ENCODE results near the gene CACNA2D2. TPM values are rescaled to one million over a fixed set of nuclear protein-coding genes. Genes with fewer than 3 reads are reported as not detected.

CACNA2D2 gene
- total RNA-seq, 1 donor from 2014 or later = 5.0 TPM

GRCh38 chr3:50435371-50436113 is 67.9 kb downstream of the CACNA2D2 start:
- no peak for DNase-seq
- no peak for TF ChIP-seq CTCF (IDR thresholded peaks at IDR 0.05; ENCODE audit: partially characterized antibody, unreplicated experiment)
- H3K4me3 Mint-ChIP-seq (ENCODE audit: unreplicated experiment) = no peak overlapping the region
- no peaks in the 10 kb centered on the region for H3K36me3 Mint-ChIP-seq (ENCODE audit: unreplicated experiment)
- H3K9me3 Mint-ChIP-seq (ENCODE audit: unreplicated experiment) = peaks cover 13% of the 10 kb centered on the region
- peaks cover 11% of the 10 kb centered on the region for H3K27me3 Mint-ChIP-seq (ENCODE audit: unreplicated experiment)
- no peak overlapping the region for H3K27ac Mint-ChIP-seq (ENCODE audit: unreplicated experiment)
- H3K4me1 Mint-ChIP-seq (ENCODE audit: low read depth, unreplicated experiment) = peaks cover 17% of the 10 kb centered on the region

- no peak overlapping the region for H3K27ac Mint-ChIP-seq (ENCODE audit: unreplicated experiment)
- no peaks in the 10 kb centered on the region for H3K36me3 Mint-ChIP-seq (ENCODE audit: unreplicated experiment)
- H3K27me3 Mint-ChIP-seq (ENCODE audit: unreplicated experiment) = peaks cover 10% of the 10 kb centered on the region
- no peak overlapping the region for H3K4me3 Mint-ChIP-seq (ENCODE audit: unreplicated experiment)
- TF ChIP-seq CTCF (IDR thresholded peaks at IDR 0.05; ENCODE audit: partially characterized antibody, unreplicated experiment) = no peak
- DNase-seq = no peak
- peaks cover 14% of the 10 kb centered on the region for H3K4me1 Mint-ChIP-seq (ENCODE audit: low read depth, unreplicated experiment)
- peaks cover 13% of the 10 kb centered on the region for H3K9me3 Mint-ChIP-seq (ENCODE audit: unreplicated experiment)
Observed at GRCh38 chr3:50433954-50434353, 69.5 kb downstream of the CACNA2D2 start.

- H3K9me3 Mint-ChIP-seq (ENCODE audit: unreplicated experiment) = peaks cover 12% of the 10 kb centered on the region
- H3K27me3 Mint-ChIP-seq (ENCODE audit: unreplicated experiment) = peaks cover 3% of the 10 kb centered on the region
Observed at GRCh38 chr3:50430950-50431435, 72.4 kb downstream of the CACNA2D2 start.

GRCh38 chr3:50430191-50430590 is 73.2 kb downstream of the CACNA2D2 start:
- no peak for TF ChIP-seq CTCF (IDR thresholded peaks at IDR 0.05; ENCODE audit: partially characterized antibody, unreplicated experiment)
- no peaks in the 10 kb centered on the region for H3K36me3 Mint-ChIP-seq (ENCODE audit: unreplicated experiment)
- peaks cover 3% of the 10 kb centered on the region for H3K27me3 Mint-ChIP-seq (ENCODE audit: unreplicated experiment)
- peaks cover 6% of the 10 kb centered on the region for H3K9me3 Mint-ChIP-seq (ENCODE audit: unreplicated experiment)
- DNase-seq = no peak
- no peak overlapping the region for H3K4me3 Mint-ChIP-seq (ENCODE audit: unreplicated experiment)
- H3K4me1 Mint-ChIP-seq (ENCODE audit: low read depth, unreplicated experiment) = peaks cover 5% of the 10 kb centered on the region
- no peak overlapping the region for H3K27ac Mint-ChIP-seq (ENCODE audit: unreplicated experiment)

More at GRCh38 chr3:50430950-50431435, 72.4 kb downstream of the CACNA2D2 start:
- TF ChIP-seq CTCF (IDR thresholded peaks at IDR 0.05; ENCODE audit: partially characterized antibody, unreplicated experiment) = no peak
- H3K36me3 Mint-ChIP-seq (ENCODE audit: unreplicated experiment) = no peaks in the 10 kb centered on the region
- H3K27ac Mint-ChIP-seq (ENCODE audit: unreplicated experiment) = no peak overlapping the region
- peaks cover 6% of the 10 kb centered on the region for H3K4me1 Mint-ChIP-seq (ENCODE audit: low read depth, unreplicated experiment)
- no peak overlapping the region for H3K4me3 Mint-ChIP-seq (ENCODE audit: unreplicated experiment)
- no peak for DNase-seq

GRCh38 chr3:50428007-50428633 is 75.3 kb downstream of the CACNA2D2 start:
- H3K27ac Mint-ChIP-seq (ENCODE audit: unreplicated experiment) = no peak overlapping the region
- H3K36me3 Mint-ChIP-seq (ENCODE audit: unreplicated experiment) = no peaks in the 10 kb centered on the region
- H3K9me3 Mint-ChIP-seq (ENCODE audit: unreplicated experiment) = peaks cover 3% of the 10 kb centered on the region
- no peak overlapping the region for H3K4me3 Mint-ChIP-seq (ENCODE audit: unreplicated experiment)
- H3K4me1 Mint-ChIP-seq (ENCODE audit: low read depth, unreplicated experiment) = peaks cover 3% of the 10 kb centered on the region
- no peak for DNase-seq
- TF ChIP-seq CTCF (IDR thresholded peaks at IDR 0.05; ENCODE audit: partially characterized antibody, unreplicated experiment) = no peak
- H3K27me3 Mint-ChIP-seq (ENCODE audit: unreplicated experiment) = peaks cover 3% of the 10 kb centered on the region

All from glutamatergic neuron (in vitro differentiated cells).